ENCODE measurements around the gene CCDC91.

DNA sequence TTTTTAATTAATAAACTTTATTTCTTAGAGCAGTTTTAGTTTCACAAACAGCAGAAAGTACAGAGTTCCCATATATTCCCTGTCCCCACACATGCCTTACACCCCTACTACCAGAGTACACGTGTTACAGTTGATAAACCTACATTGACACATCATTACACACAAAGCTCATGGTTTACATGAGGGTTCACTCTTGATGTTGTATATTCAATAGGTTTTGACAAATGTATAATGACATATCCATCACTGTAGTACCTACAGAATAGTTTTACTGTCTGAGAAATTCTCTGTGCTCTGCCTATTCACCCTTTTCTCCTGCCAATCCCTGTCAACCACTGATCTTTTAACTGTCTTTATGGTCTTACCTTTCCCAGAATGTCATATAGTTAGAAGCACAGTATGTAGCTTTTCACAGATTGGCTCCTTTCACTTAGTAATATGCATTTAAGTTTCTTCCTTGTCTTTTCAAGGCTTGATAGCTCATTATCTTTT, 15.1 kb upstream of the CCDC91 start:
- TF ChIP-seq, protein P1, sequence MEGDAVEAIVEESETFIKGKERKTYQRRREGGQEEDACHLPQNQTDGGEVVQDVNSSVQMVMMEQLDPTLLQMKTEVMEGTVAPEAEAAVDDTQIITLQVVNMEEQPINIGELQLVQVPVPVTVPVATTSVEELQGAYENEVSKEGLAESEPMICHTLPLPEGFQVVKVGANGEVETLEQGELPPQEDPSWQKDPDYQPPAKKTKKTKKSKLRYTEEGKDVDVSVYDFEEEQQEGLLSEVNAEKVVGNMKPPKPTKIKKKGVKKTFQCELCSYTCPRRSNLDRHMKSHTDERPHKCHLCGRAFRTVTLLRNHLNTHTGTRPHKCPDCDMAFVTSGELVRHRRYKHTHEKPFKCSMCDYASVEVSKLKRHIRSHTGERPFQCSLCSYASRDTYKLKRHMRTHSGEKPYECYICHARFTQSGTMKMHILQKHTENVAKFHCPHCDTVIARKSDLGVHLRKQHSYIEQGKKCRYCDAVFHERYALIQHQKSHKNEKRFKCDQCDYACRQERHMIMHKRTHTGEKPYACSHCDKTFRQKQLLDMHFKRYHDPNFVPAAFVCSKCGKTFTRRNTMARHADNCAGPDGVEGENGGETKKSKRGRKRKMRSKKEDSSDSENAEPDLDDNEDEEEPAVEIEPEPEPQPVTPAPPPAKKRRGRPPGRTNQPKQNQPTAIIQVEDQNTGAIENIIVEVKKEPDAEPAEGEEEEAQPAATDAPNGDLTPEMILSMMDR (IDR thresholded peaks at IDR 0.05): no peak
- no peak for TF ChIP-seq POLR2A (IDR thresholded peaks at IDR 0.05)
